ENCODE results near the gene TMEM63B.

GRCh38 chr6:44166591-44167184 lies 39.3 kb downstream of the TMEM63B start:
- TF ChIP-seq CTCF (IDR thresholded peaks at IDR 0.05) (no peak), RAD21 (conservative IDR thresholded peaks at IDR 0.05 in 1 of 2, IDR thresholded peaks at IDR 0.05 in 1 of 2) (no peak), POLR2AphosphoS2 (conservative IDR thresholded peaks at IDR 0.05; ENCODE audit: low read length) (no peak), TP53 (CRISPR knock-in tag; IDR thresholded peaks at IDR 0.05) (no peak), MAX (IDR thresholded peaks at IDR 0.05) (no peak), EP300 (IDR thresholded peaks at IDR 0.05) (no peak), REST (IDR thresholded peaks at IDR 0.05) (no peak), SREBF2 (IDR thresholded peaks at IDR 0.05) (no peak), KDM1A (IDR thresholded peaks at IDR 0.05; ENCODE audit: low read depth) (no peak), RCOR1 (IDR thresholded peaks at IDR 0.05; ENCODE audit: low read depth, low read length) (no peak), POLR2A (IDR thresholded peaks at IDR 0.05; ENCODE audit: low read length) (no peak), EHMT2 (IDR thresholded peaks at IDR 0.05; ENCODE audit: low read depth) (no peak), HOXB13 (CRISPR knock-in tag; IDR thresholded peaks at IDR 0.05; ENCODE audit: low read depth) (no peak), HMGXB4 (CRISPR knock-in tag; IDR thresholded peaks at IDR 0.05; ENCODE audit: borderline replicate concordance) (no peak)
